HEK293 (cell line): ENCODE measurements around the gene SPATA4.

Experiments
- CTCF ChIA-PET: fragments of 350-600 bp; formaldehyde crosslinking; extraction: SDS; loops from one replicate; lab custom pipeline; 2021; ENCODE audit warnings: antibody characterized with exemption; lab: Yijun Ruan, JAX
- POLR2A ChIA-PET: fragments of 300-600 bp; formaldehyde crosslinking; extraction: SDS; loops from one replicate; lab custom pipeline; 2020; ENCODE audit warnings: antibody characterized with exemption, inconsistent platforms; lab: Yijun Ruan, JAX
- H3K27ac ChIP-seq: fragments of 200-500 bp; sonication (Bioruptor generic); 2 replicates; pipeline ENCODE4 v1.5.1; 2014; ENCODE audit warnings: low read depth, low read length, control low read depth, inconsistent platforms; ENCODE audit errors: extremely low read depth
- H3K36me3 ChIP-seq, 2 experiments: fragments of 200-500 bp in 1 of 2; sonication (Bioruptor generic) in 1 of 2; 1 replicate in 1 of 2; 2 replicates in 1 of 2; pipeline ENCODE4 v1.5.1; 2014 to 2017; ENCODE audit warnings: inconsistent platforms in 2 of 2, low read length in 2 of 2; ENCODE audit not compliant: control insufficient read depth in 2 of 2, insufficient read depth in 1 of 2
- H3K4me1 ChIP-seq: fragments of 200-500 bp; sonication (Bioruptor generic); 2 replicates; pipeline ENCODE4 v1.5.1; 2014; ENCODE audit warnings: mild to moderate bottlenecking, low read length, inconsistent platforms; ENCODE audit not compliant: control insufficient read depth, insufficient read depth
- H3K4me3 ChIP-seq: 2 replicates; pipeline ENCODE4 v1.5.1; 2011; ENCODE audit warnings: low read depth, mild to moderate bottlenecking, control low read depth, low read length, moderate library complexity
- H3K9me3 ChIP-seq: fragments of 200-500 bp; sonication (Bioruptor generic); 2 replicates; pipeline ENCODE4 v1.5.1; 2014; ENCODE audit warnings: low read depth, low read length, inconsistent platforms; ENCODE audit not compliant: control insufficient read depth, insufficient read depth
- EGR2 ChIP-seq: fragments of 450-650 bp; formaldehyde crosslinking; IDR thresholded peaks from 2 replicates; pipeline ENCODE4 v1.5.1; 2016; ENCODE audit warnings: low read depth, missing biosample characterization, missing genetic modification characterization
- FEZF1 ChIP-seq: fragments of 450-650 bp; formaldehyde crosslinking; IDR thresholded peaks from 2 replicates; pipeline ENCODE4 v1.5.1; 2016; ENCODE audit warnings: missing biosample characterization, missing genetic modification characterization
- HOXC10 ChIP-seq: sonication (generic); formaldehyde crosslinking; IDR thresholded peaks from 2 replicates; pipeline ENCODE4 v1.8.1; 2023; ENCODE audit warnings: mild to moderate bottlenecking, missing genetic modification reagents
- IKZF3 ChIP-seq: fragments of 450-650 bp; IDR thresholded peaks from 2 replicates; pipeline ENCODE4 v1.5.0; 2018; ENCODE audit warnings: missing biosample characterization, mild to moderate bottlenecking, missing genetic modification characterization, moderate library complexity
- KLF7 ChIP-seq: fragments of 450-650 bp; formaldehyde crosslinking; IDR thresholded peaks from 2 replicates; pipeline ENCODE4 v1.5.1; 2016; ENCODE audit warnings: missing biosample characterization, missing genetic modification characterization, borderline replicate concordance
- KLF8 ChIP-seq: fragments of 450-650 bp; formaldehyde crosslinking; IDR thresholded peaks from 2 replicates; pipeline ENCODE4 v1.5.1; 2016; ENCODE audit warnings: missing biosample characterization, missing genetic modification characterization
- OSR2 ChIP-seq: fragments of 450-650 bp; formaldehyde crosslinking; IDR thresholded peaks from 2 replicates; pipeline ENCODE4 v1.5.1; 2016; ENCODE audit warnings: missing biosample characterization, missing genetic modification characterization
- OVOL3 ChIP-seq: fragments of 450-650 bp; formaldehyde crosslinking; IDR thresholded peaks from 2 replicates; pipeline ENCODE4 v1.5.1; 2016; ENCODE audit warnings: missing biosample characterization, missing genetic modification characterization
- REPIN1 ChIP-seq: fragments of 450-650 bp; formaldehyde crosslinking; IDR thresholded peaks from 2 replicates; pipeline ENCODE4 v1.5.1; 2017; ENCODE audit warnings: missing biosample characterization, missing genetic modification characterization, low read depth
- ZBTB17 ChIP-seq: fragments of 450-650 bp; formaldehyde crosslinking; IDR thresholded peaks from 2 replicates; pipeline ENCODE4 v1.5.1; 2016; ENCODE audit warnings: missing biosample characterization, missing genetic modification characterization
- ZEB2 ChIP-seq: fragments of 450-650 bp; formaldehyde crosslinking; IDR thresholded peaks from 2 replicates; pipeline ENCODE4 v1.5.1; 2016; ENCODE audit warnings: missing biosample characterization, missing genetic modification characterization
- ZNF138 ChIP-seq: fragments of 450-650 bp; formaldehyde crosslinking; IDR thresholded peaks from 2 replicates; pipeline ENCODE4 v1.5.1; 2016; ENCODE audit warnings: missing biosample characterization, missing genetic modification characterization, borderline replicate concordance
- ZNF140 ChIP-seq: fragments of 450-650 bp; formaldehyde crosslinking; IDR thresholded peaks from 2 replicates; pipeline ENCODE4 v1.5.1; 2016; ENCODE audit warnings: missing biosample characterization, missing genetic modification characterization
- ZNF155 ChIP-seq: fragments of 450-650 bp; formaldehyde crosslinking; IDR thresholded peaks from 2 replicates; pipeline ENCODE4 v1.5.1; 2016; ENCODE audit warnings: missing biosample characterization, missing genetic modification characterization
- ZNF335 ChIP-seq: fragments of 450-650 bp; formaldehyde crosslinking; conservative IDR thresholded peaks from 2 replicates; pipeline ENCODE4 v1.5.1; 2016; ENCODE audit warnings: missing biosample characterization, missing genetic modification characterization
- ZNF391 ChIP-seq: fragments of 450-650 bp; formaldehyde crosslinking; IDR thresholded peaks from 2 replicates; pipeline ENCODE4 v1.5.1; 2016; ENCODE audit warnings: low read depth, missing biosample characterization, missing genetic modification characterization, borderline replicate concordance
- ZNF48 ChIP-seq: fragments of 450-650 bp; formaldehyde crosslinking; IDR thresholded peaks from 2 replicates; pipeline ENCODE4 v1.5.1; 2016; ENCODE audit warnings: missing biosample characterization, missing genetic modification characterization
- ZNF561 ChIP-seq: fragments of 450-650 bp; IDR thresholded peaks from 2 replicates; pipeline ENCODE4 v1.5.1; 2018; ENCODE audit warnings: missing biosample characterization, missing genetic modification characterization, borderline replicate concordance
- ZNF600 ChIP-seq: fragments of 450-650 bp; formaldehyde crosslinking; IDR thresholded peaks from 2 replicates; pipeline ENCODE4 v1.5.1; 2016; ENCODE audit warnings: missing biosample characterization, missing genetic modification characterization
- ZNF626 ChIP-seq: fragments of 450-650 bp; sonication (Bioruptor Pico); formaldehyde crosslinking; IDR thresholded peaks from 2 replicates; pipeline ENCODE4 v1.5.1; 2018; ENCODE audit warnings: missing biosample characterization, missing genetic modification characterization, inconsistent platforms
- ZNF664 ChIP-seq: fragments of 450-650 bp; formaldehyde crosslinking; IDR thresholded peaks from 2 replicates; pipeline ENCODE4 v1.5.1; 2016; ENCODE audit warnings: missing biosample characterization, missing genetic modification characterization
- ZNF792 ChIP-seq: fragments of 450-650 bp; formaldehyde crosslinking; IDR thresholded peaks from 2 replicates; pipeline ENCODE4 v1.5.1; 2016; ENCODE audit warnings: missing biosample characterization, missing genetic modification characterization
- ZNF843 ChIP-seq: fragments of 450-650 bp; formaldehyde crosslinking; IDR thresholded peaks from 2 replicates; pipeline ENCODE4 v1.5.1; 2016; ENCODE audit warnings: missing biosample characterization, missing genetic modification characterization
- ZSCAN16 ChIP-seq: fragments of 450-650 bp; formaldehyde crosslinking; IDR thresholded peaks from 2 replicates; pipeline ENCODE4 v1.5.1; 2016; ENCODE audit warnings: missing biosample characterization, missing genetic modification characterization
- ZXDB ChIP-seq: fragments of 450-650 bp; formaldehyde crosslinking; IDR thresholded peaks from 2 replicates; pipeline ENCODE4 v1.5.1; 2016; ENCODE audit warnings: missing biosample characterization, missing genetic modification characterization
- TF ChIP-seq, protein P1 (sequence below): fragments of 450-650 bp; formaldehyde crosslinking; IDR thresholded peaks from 2 replicates; pipeline ENCODE4 v1.5.1; 2017; ENCODE audit warnings: missing biosample characterization, missing genetic modification characterization
- TF ChIP-seq, protein P2 (sequence below): fragments of 450-650 bp; formaldehyde crosslinking; IDR thresholded peaks from 2 replicates; pipeline ENCODE4 v1.5.1; 2017; ENCODE audit warnings: missing biosample characterization, missing genetic modification characterization

SPATA4 gene

DNA sequence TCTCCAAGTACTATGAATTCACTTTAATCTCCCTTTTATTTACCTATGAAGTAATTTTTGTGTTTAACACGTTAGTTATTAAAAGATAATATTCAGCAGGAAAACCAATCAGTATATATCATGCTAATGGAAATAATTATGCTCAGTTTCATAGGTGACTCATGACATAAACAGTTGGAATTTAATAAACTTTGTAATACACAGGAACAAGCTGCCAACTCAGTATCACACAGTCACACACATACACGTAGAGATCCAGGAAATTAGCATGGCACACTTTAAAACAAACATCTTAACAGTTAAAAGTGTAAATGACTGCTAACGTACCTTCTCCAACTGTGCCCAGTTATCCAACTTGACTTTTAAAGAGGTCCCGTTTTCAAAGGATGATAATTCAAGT lies 2.3 kb downstream of the SPATA4 start:
- TF ChIP-seq ZNF792 (tag by site-specific recombination) (no peak), ZSCAN16 (no peak), ZNF391 (tag by site-specific recombination) (no peak), ZNF626 (tag by site-specific recombination) (no peak), REPIN1 (tag by site-specific recombination) (no peak), ZNF664 (tag by site-specific recombination) (no peak), ZNF140 (tag by site-specific recombination) (no peak), ZBTB17 (tag by site-specific recombination) (no peak), ZNF155 (tag by site-specific recombination) (no peak), HOXC10 (no peak)
- Histone ChIP-seq H3K4me1 (peaks cover 5% of the 10 kb centered on the region; the same call in 1 of the 2 replicates), H3K36me3 (no peaks in the 10 kb centered on the region), H3K4me3 (no peak overlapping the region), H3K9me3 (no peaks in the 10 kb centered on the region), H3K27ac (no peak overlapping the region)
- POLR2A ChIA-PET: no interaction called here
- CTCF ChIA-PET: no interaction called here

GRCh38 chr4:176191974-176192373 lies 3.4 kb downstream of the SPATA4 start:
- Histone ChIP-seq H3K9me3 (no peaks in the 10 kb centered on the region), H3K36me3 (no peaks in the 10 kb centered on the region), H3K4me3 (no peak overlapping the region), H3K4me1 (peaks cover 7% of the 10 kb centered on the region), H3K27ac (no peak overlapping the region)
- ChIA-PET CTCF (interaction anchor here (0.6 kb wide), 2 partner anchors 131 to 1773 kb away, joined by 3 read pairs; no protein-coding TSS in a partner anchor), POLR2A (no interaction called here)
- TF ChIP-seq ZNF335 (tag by site-specific recombination) (peak; percentile 40; the same call in 1 of the 2 replicates), OVOL3 (tag by site-specific recombination) (0 out of 2 replicates have a peak, but pooled peaks have one; percentile 48), ZXDB (tag by site-specific recombination) (0 out of 2 replicates have a peak, but pooled peaks have one; percentile 29), KLF8 (tag by site-specific recombination) (peak; percentile 46; the same call in 1 of the 2 replicates), ZNF561 (tag by site-specific recombination) (no peak), KLF7 (tag by site-specific recombination) (no peak), FEZF1 (tag by site-specific recombination) (peak; percentile 85), IKZF3 (tag by site-specific recombination) (peak; percentile 39; the same call in 1 of the 2 replicates), ZNF138 (tag by site-specific recombination) (no peak), OSR2 (tag by site-specific recombination) (0 out of 2 replicates have a peak, but pooled peaks have one; percentile 34), ZNF664 (tag by site-specific recombination) (no peak), ZNF600 (tag by site-specific recombination) (peak; percentile 32; the same call in 1 of the 2 replicates), ZNF48 (tag by site-specific recombination) (no peak), ZEB2 (peak; percentile 41; the same call in 1 of the 2 replicates), ZBTB17 (tag by site-specific recombination) (peak; percentile 50; the same call in 1 of the 2 replicates), ZNF843 (tag by site-specific recombination) (peak; percentile 79), EGR2 (tag by site-specific recombination) (no peak)
- TF ChIP-seq, protein P1, sequence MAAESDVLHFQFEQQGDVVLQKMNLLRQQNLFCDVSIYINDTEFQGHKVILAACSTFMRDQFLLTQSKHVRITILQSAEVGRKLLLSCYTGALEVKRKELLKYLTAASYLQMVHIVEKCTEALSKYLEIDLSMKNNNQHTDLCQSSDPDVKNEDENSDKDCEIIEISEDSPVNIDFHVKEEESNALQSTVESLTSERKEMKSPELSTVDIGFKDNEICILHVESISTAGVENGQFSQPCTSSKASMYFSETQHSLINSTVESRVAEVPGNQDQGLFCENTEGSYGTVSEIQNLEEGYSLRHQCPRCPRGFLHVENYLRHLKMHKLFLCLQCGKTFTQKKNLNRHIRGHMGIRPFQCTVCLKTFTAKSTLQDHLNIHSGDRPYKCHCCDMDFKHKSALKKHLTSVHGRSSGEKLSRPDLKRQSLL (tag by site-specific recombination): 0 out of 2 replicates have a peak, but pooled peaks have one; percentile 55
- TF ChIP-seq, protein P2, sequence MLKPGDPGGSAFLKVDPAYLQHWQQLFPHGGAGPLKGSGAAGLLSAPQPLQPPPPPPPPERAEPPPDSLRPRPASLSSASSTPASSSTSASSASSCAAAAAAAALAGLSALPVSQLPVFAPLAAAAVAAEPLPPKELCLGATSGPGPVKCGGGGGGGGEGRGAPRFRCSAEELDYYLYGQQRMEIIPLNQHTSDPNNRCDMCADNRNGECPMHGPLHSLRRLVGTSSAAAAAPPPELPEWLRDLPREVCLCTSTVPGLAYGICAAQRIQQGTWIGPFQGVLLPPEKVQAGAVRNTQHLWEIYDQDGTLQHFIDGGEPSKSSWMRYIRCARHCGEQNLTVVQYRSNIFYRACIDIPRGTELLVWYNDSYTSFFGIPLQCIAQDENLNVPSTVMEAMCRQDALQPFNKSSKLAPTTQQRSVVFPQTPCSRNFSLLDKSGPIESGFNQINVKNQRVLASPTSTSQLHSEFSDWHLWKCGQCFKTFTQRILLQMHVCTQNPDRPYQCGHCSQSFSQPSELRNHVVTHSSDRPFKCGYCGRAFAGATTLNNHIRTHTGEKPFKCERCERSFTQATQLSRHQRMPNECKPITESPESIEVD (tag by site-specific recombination): peak; percentile 48
